ENCODE measurements around the gene FDXR. TPM values are rescaled to one million over a fixed set of nuclear protein-coding genes. Genes with fewer than 3 reads are reported as not detected.

Gene FDXR
- total and polyA plus RNA-seq, 2 of the 8 experiments (the other 6 are each of a cell fraction or from before 2014, with no cell fraction given), result 24.2 to 31.4 TPM

GRCh38 chr17:74816905-74817620, 55.7 kb downstream of the FDXR start (continued):
- TF ChIP-seq CTCF (IDR thresholded peaks at IDR 0.05; ENCODE audit: control extremely low read depth in 1 of 3, insufficient read depth in 1 of 3, low read depth in 1 of 3, low read length in 3 of 3) (no peak), SP2 (IDR thresholded peaks at IDR 0.05; ENCODE audit: low read length) (no peak)

All from H1 (cell line).